Stomach (tissue), 9 donors: ENCODE results near the gene CTNNA3. TPM values are rescaled to one million over a fixed set of nuclear protein-coding genes. Genes with fewer than 3 reads are reported as not detected.

Experiments used
- DNase-seq, 2 donors: peaks; one replicate each; pipeline versions ENCODE4 v3.0.0 to v3.0.0-alpha.2; 2013 to 2019
- H3K27ac ChIP-seq, 5 donors: fragments of 200-600 bp in 4 of 5; sonication (generic) in 4 of 5; one replicate each; pipeline ENCODE4 v1.5.1; 2013 to 2019; ENCODE audit warnings: mild to moderate bottlenecking in 1 of 5, moderate library complexity in 1 of 5
- H3K27me3 ChIP-seq, 3 donors: fragments of 200-600 bp; sonication (generic); one replicate each; pipeline ENCODE4 v1.5.1; 2017 to 2019; ENCODE audit warnings: mixed run types in 1 of 3
- H3K36me3 ChIP-seq, 4 donors: fragments of 200-600 bp; sonication (generic); 1 replicate in 3 of 4; 2 replicates in 1 of 4; pipeline ENCODE4 v1.5.1; 2016 to 2019
- H3K4me1 ChIP-seq, 4 donors: fragments of 200-600 bp; sonication (generic); one replicate each; pipeline ENCODE4 v1.5.1; 2016 to 2019
- H3K4me3 ChIP-seq, 4 donors: fragments of 200-600 bp; sonication (generic) in 3 of 4; one replicate each; pipeline ENCODE4 v1.5.1; 2016 to 2019; ENCODE audit warnings: mild to moderate bottlenecking in 1 of 4
- H3K9me3 ChIP-seq, 4 donors: fragments of 200-600 bp; sonication (generic); one replicate each; pipeline ENCODE4 v1.5.1; 2016 to 2019
- EP300 ChIP-seq: sonication (generic); formaldehyde crosslinking; IDR thresholded peaks from one replicate; pipeline ENCODE4 v1.6.1; 2017; ENCODE audit warnings: antibody characterized with exemption
- POLR2A ChIP-seq, 4 donors: fragments of 450-650 bp; IDR thresholded peaks; one replicate each; pipeline ENCODE4 v1.6.1; 2016; ENCODE audit warnings: antibody characterized with exemption in 4 of 4, control low read depth in 2 of 4, mild to moderate bottlenecking in 1 of 4, moderate library complexity in 1 of 4
- POLR2AphosphoS5 ChIP-seq, 3 donors: sonication (generic); formaldehyde crosslinking; IDR thresholded peaks; one replicate each; pipeline ENCODE4 v1.6.1; 2016; ENCODE audit warnings: antibody characterized with exemption in 3 of 3
- WGBS, 5 donors: extraction: QIAGEN DNeasy Blood & Tissue Kit in 3 of 5; methylation state at CpG; one replicate each; pipeline versions ENCODE4 v1.1.5 to v1.1.7; 2013 to 2018; 5-methylcytosine and 5-hydroxymethylcytosine counted together
- intact Hi-C: fragments of 100-400 bp; cut with DNase I; formaldehyde crosslinking; loops from one replicate; pipeline ENCODE4 v1.15.1; 2023; ENCODE audit warnings: low total_unique reads
- polyA plus RNA-seq, 3 donors: library from polyadenylated mRNA; stranded (reverse); fragments of 200-250 nt; gene quantifications; one replicate each; pipeline ENCODE4 v1.2.3, GENCODE V29; 2013
- total RNA-seq, 5 donors: library from RNA; depleted of rRNA; stranded (reverse); fragments of >200 nt; gene quantifications; one replicate each; pipeline versions ENCODE4 v1.1.0 to v1.2.3, GENCODE V29; 2014 to 2016
- TF ChIP-seq, protein P1 (sequence below), 7 experiments: fragments of 450-650 bp in 4 of 7; fragments of 200-600 bp in 3 of 7; sonication (generic) in 3 of 7; IDR thresholded peaks; one replicate each; pipeline ENCODE4 v1.5.1; 2016 to 2019; ENCODE audit warnings: antibody characterized with exemption in 7 of 7, control low read depth in 2 of 7, mild to moderate bottlenecking in 1 of 7
- donor health status: healthy with polysubstance abuse.
- donor health status: Bipolar disorder and iron deficiency.
- donor health status: healthy.

CTNNA3 gene
- total and polyA plus RNA-seq, 8 donors, result 0.14 to 46.1 (median 12.9) TPM; not detected in 2

DNA sequence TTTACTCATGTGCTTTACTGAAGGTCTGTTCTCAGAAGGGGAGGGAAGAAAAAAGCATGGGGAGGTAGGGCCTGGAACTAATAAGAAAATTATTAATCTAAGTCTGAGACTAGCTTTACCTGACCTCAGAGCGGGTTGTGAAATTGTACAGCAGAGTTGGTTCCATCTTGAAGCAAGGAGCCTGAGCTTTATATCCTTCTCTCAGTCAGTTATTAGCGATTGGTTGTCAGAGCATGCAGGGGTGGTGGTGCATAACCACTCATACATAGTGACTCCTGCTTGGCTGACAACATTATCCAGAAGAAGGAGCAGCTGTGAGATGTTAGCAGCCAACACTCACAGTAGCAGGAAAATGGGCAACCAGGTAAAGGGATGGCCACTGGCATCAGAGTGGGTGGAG lies 1746.5 kb downstream of the CTNNA3 start:
- no peak overlapping the region for H3K4me3 ChIP-seq
- DNase-seq, result no peak
- WGBS, 5 donors, result 45 to 100% (median 67%) methylated on average over 2 of the region's 2 CpGs
- no peak overlapping the region for H3K27ac ChIP-seq
- H3K36me3 ChIP-seq, result no peaks in the 10 kb centered on the region
- intact Hi-C loops, result no loop called here
- no peaks in the 10 kb centered on the region for H3K27me3 ChIP-seq
- no peaks in the 10 kb centered on the region for H3K9me3 ChIP-seq
- peaks cover 0 to 4% (median 0%) of the 10 kb centered on the region in 4 donors for H3K4me1 ChIP-seq
- TF ChIP-seq EP300 (no peak), POLR2A (IDR thresholded peaks at IDR 0.05) (no peak), POLR2AphosphoS5 (IDR thresholded peaks at IDR 0.05) (no peak)
- TF ChIP-seq, protein P1, sequence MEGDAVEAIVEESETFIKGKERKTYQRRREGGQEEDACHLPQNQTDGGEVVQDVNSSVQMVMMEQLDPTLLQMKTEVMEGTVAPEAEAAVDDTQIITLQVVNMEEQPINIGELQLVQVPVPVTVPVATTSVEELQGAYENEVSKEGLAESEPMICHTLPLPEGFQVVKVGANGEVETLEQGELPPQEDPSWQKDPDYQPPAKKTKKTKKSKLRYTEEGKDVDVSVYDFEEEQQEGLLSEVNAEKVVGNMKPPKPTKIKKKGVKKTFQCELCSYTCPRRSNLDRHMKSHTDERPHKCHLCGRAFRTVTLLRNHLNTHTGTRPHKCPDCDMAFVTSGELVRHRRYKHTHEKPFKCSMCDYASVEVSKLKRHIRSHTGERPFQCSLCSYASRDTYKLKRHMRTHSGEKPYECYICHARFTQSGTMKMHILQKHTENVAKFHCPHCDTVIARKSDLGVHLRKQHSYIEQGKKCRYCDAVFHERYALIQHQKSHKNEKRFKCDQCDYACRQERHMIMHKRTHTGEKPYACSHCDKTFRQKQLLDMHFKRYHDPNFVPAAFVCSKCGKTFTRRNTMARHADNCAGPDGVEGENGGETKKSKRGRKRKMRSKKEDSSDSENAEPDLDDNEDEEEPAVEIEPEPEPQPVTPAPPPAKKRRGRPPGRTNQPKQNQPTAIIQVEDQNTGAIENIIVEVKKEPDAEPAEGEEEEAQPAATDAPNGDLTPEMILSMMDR (IDR thresholded peaks at IDR 0.05), result no peak

DNA sequence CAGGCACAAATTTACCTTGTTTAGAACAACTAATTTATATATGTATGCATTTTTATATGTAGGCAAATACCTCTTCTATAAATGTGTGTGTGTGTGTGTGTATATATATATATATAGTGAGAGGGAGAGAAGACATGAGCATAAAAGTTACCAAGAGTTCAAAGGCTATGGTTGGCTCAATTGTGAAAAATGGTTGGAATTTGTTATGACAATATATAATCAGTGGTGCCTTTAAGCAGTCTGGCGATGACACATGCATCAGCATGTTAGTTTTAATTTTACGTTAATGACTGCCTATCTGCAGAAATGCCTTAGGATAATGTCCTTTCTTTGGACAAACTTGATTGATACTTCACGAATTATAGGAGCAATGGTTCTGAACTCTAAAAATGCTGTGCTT lies 1750.9 kb downstream of the CTNNA3 start:
- intact Hi-C loops, result no loop called here
- WGBS, 5 donors, result 74 to 89% (median 80%) methylated on average over 3 of the region's 3 CpGs
- DNase-seq, result no peak
- H3K9me3 ChIP-seq, result no peaks in the 10 kb centered on the region
- no peak overlapping the region for H3K4me3 ChIP-seq
- H3K4me1 ChIP-seq, result peaks cover 0 to 15% (median 6%) of the 10 kb centered on the region in 4 donors
- H3K36me3 ChIP-seq, result no peaks in the 10 kb centered on the region
- no peak overlapping the region for H3K27ac ChIP-seq
- TF ChIP-seq EP300, result no peak
- TF ChIP-seq, protein P1 (IDR thresholded peaks at IDR 0.05), result no peak
- no peak for TF ChIP-seq POLR2AphosphoS5 (IDR thresholded peaks at IDR 0.05)
- no peak for TF ChIP-seq POLR2A (IDR thresholded peaks at IDR 0.05)
- no peaks in the 10 kb centered on the region for H3K27me3 ChIP-seq

DNA sequence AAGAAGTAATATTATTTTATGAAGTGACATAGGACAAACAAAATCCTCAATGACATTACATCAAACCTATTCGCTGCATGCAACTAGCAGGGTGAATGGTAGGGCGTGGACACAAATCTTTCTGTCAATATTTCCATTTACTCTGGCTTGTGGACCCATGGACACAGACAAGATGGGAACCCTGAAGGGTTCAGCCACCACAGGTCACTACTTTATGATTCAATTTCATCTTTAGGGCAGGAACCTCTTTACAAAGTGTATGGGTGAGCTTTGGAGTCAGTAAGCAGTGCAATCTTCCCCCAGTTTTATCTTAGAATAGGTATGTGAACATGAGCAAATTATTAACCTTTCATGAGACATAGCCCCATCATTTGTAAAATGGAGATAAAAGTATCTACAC lies 1752.5 kb downstream of the CTNNA3 start:
- Histone ChIP-seq H3K27me3 (no peaks in the 10 kb centered on the region), H3K4me1 (peaks cover 0 to 14% (median 6%) of the 10 kb centered on the region in 4 donors), H3K4me3 (no peak overlapping the region), H3K36me3 (no peaks in the 10 kb centered on the region), H3K9me3 (no peaks in the 10 kb centered on the region), H3K27ac (no peak overlapping the region)
- TF ChIP-seq POLR2A (IDR thresholded peaks at IDR 0.05), result no peak
- no peak for TF ChIP-seq EP300
- no peak for TF ChIP-seq POLR2AphosphoS5 (IDR thresholded peaks at IDR 0.05)
- TF ChIP-seq, protein P1 (IDR thresholded peaks at IDR 0.05), result no peak
- no peak for DNase-seq
- WGBS, 5 donors, result 69 to 80% (median 75%) methylated on average over 2 of the region's 2 CpGs
- intact Hi-C loops, result no loop called here

DNA sequence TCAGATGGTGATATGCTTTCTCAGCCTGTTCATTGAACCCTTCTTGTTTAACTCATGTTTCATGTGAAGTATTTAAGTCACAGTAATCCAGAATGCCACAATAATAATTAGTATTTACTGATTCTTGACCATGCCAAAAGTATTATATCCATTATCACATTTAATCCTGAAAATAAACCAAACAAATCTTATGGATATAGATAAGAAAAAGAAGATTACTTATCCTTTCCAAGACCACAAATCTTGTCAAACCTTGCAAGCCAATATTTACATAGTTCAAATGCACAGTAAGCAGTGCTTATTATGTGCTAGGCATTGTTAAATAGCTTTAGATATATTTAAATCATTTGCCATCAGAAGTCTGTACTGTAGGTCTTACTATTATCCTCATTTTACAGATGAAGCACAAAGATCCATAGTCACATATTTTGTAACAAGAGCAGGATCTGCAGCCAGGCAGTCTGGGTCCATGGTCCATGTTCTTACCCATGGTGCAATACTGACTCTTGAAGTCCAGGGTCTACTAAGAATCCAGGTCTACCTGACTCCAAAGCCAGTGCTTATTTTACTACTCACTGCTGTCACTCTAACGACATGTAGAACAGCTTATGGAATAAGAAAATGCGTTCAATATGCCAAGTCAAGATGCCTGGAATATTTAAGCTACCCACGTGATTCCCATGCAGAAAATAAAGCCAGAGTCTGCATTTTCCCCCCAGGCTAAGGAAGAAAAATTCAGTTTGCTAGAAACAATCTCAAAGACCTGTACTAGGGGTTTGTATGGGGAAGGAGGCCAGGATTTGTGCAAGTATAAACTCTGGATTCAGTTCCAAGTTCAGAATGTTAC lies 1755.0 kb downstream of the CTNNA3 start:
- Histone ChIP-seq H3K4me1 (peaks cover 0 to 14% (median 6%) of the 10 kb centered on the region in 4 donors), H3K36me3 (no peaks in the 10 kb centered on the region), H3K4me3 (no peak overlapping the region), H3K27me3 (no peaks in the 10 kb centered on the region), H3K27ac (no peak overlapping the region), H3K9me3 (no peaks in the 10 kb centered on the region)
- WGBS, 5 donors, result 8 to 35% (median 24%) methylated on average over 3 of the region's 3 CpGs
- intact Hi-C loops, result no loop called here
- peak in 1 of 2 donors; percentile 7 for DNase-seq
- TF ChIP-seq, protein P1 (IDR thresholded peaks at IDR 0.05), result no peak
- no peak for TF ChIP-seq POLR2AphosphoS5 (IDR thresholded peaks at IDR 0.05)
- TF ChIP-seq POLR2A (IDR thresholded peaks at IDR 0.05), result no peak
- no peak for TF ChIP-seq EP300
